Stimulated activated CD4-positive, alpha-beta T cell treated with anti-CD3 and anti-CD28 coated beads, Interleukin-1b, Interleukin-23, amount 100 ng/mL, for 4 hours (primary cell): ENCODE data around the gene FSD2.
"Not testable (repeated sequence)": the region's sequence is repeated elsewhere in the genome, so short reads cannot be mapped to it uniquely, and the experiment has no call there.

Experiments
- DNase-seq, 2 donors: peaks; one replicate each; pipeline ENCODE4 v3.0.0-alpha.2; 2020; ENCODE audit warnings: low read depth in 2 of 2

FSD2 gene

GRCh38 chr15:82830427-82831173, 24.7 kb upstream of the FSD2 start:
- DNase-seq: no peak

- no peak for DNase-seq
Measured at GRCh38 chr15:82829234-82829633, 23.4 kb upstream of the FSD2 start.

GRCh38 chr15:82828075-82828474, 22.2 kb upstream of the FSD2 start:
- DNase-seq: no peak

DNA sequence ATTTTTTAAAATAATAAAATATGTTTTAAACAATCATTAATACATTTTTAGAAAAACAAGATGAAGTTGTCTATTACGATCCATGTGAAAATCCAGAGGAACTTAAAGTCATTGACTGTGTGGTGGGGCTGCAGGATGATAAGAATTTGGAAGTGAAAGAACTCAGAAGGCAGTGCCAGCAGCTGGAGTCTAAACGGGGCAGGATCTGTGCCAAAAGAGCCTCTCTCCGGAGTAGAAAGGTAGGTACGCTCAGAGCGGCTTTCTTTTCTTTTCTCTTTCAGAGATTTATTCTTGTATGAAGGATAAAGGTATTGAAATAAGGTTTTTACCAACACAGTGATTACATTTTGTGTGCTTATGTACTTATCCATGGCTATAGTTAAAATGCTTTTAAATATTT, 17.2 kb upstream of the FSD2 start:
- DNase-seq: no peak

- not testable (repeated sequence) for DNase-seq
Measured at GRCh38 chr15:82821851-82822250, 16.0 kb upstream of the FSD2 start.

GRCh38 chr15:82821396-82821795, 15.5 kb upstream of the FSD2 start:
- not testable (repeated sequence) for DNase-seq

DNA sequence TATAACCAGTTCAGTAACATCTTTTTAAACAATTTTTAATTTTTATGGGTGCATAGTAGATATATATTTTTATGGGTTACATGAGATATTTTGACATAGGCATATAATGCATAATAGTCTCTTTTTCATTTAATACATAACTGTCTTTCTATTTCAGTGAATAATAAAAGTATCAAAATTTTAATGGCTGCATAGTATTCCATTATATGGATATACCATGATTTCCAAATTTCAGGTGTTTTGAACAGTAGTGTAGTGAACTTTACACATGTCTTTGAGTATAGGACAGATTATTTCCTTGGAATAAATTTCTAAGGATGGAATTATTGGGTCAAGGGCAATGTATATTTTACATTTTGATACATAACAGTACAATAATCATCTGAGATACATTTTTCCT, 14.3 kb upstream of the FSD2 start:
- no peak for DNase-seq

DNA sequence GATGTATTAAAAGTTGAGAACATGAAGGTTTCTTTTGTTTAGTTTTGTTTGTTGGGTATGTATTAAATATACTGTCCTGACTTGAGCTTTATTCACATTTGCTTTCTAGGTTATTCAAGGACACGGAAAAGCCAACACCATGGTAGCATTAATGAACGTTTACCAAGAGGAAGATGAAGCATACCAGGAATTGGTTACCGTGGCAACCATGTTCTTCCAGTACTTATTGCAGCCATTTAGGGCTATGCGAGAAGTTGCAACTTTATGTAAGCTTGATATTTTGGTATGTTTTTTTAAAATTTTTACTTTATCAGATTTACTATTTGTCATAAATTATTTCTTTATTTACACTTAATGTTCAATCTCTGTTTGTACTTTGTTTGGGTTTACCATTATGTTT, 7.1 kb upstream of the FSD2 start:
- DNase-seq: no peak

DNA sequence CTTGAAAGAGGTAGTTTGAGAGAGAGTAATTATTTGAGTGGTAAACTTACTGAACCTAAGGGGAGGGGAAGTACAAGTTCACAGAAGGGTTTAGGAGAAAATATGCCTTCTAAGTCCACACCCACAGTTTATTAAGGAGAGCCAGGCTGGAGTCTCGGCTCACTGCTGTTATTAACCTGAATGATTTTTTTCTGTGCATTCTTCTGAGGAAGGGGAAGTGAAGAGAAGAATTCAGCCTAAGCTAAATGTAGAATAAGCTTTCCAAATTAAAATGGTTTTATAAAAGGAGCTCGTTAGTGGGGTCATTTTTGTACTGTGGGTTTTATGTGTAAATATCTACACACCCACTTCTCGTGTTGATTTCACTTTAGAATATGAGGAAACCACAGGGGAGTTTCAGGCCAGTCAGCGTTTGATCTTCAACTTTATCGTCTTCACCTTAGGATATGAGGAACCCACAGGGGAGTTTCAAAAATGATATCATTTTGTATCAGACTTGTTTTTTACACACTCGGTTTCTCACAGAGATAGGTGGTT, 5.1 kb upstream of the FSD2 start:
- DNase-seq: peak in 1 of 2 donors; percentile 27

- DNase-seq: peak in 1 of 2 donors; percentile 7
Measured at GRCh38 chr15:82810061-82810889, 4.4 kb upstream of the FSD2 start.

GRCh38 chr15:82809308-82810060, 3.6 kb upstream of the FSD2 start, which contains the start of gene WHAMM:
Gene WHAMM, plus strand, starts transcription at chr15:82809628. Its CDS starts 99 bp downstream, at chr15:82809727.
- DNase-seq: peak; percentile 86 to 89

- DNase-seq: no peak
Measured at GRCh38 chr15:82808634-82809041, 2.8 kb upstream of the FSD2 start.

GRCh38 chr15:82807920-82808633, 2.2 kb upstream of the FSD2 start:
- DNase-seq: no peak

DNA sequence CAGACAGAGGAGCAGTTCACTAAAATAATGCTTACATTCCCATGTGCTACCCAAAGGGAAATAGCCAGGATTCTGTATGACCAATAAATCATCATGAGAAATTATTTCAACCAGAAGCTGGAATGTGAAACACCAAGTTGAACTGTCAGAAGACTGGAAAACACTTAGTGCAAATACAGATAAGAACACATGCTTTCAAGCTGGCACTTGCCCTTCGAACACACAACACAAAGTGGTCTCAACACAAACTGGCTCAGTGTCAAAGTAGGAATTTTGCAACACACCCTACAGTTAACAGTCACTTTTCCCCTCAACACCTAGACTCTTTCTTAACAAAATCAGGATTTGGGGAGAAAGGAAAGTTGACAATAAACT, 1.3 kb downstream of the FSD2 start:
- no peak for DNase-seq

GRCh38 chr15:82803793-82804574, 1.9 kb downstream of the FSD2 start:
- no peak for DNase-seq

DNA sequence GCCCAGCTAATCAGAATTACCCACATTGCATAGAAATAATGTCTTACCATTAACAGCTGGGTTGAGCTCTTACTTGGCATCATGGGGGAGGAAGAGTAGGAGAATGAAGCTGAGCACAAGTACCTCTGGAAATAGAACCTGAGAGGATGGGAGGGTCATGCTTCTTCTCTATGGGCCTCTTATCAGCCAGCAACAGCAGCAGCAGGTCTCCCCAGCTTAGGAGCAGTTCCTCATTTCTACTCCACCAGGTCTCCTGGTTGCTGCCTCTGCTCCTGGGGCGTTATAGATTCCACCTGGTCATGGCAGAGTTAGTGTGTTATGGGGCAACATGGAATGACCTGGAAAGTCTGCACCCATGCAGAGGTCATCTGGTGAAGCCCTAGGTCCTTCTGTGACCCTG, 3.4 kb downstream of the FSD2 start:
- no peak for DNase-seq

DNA sequence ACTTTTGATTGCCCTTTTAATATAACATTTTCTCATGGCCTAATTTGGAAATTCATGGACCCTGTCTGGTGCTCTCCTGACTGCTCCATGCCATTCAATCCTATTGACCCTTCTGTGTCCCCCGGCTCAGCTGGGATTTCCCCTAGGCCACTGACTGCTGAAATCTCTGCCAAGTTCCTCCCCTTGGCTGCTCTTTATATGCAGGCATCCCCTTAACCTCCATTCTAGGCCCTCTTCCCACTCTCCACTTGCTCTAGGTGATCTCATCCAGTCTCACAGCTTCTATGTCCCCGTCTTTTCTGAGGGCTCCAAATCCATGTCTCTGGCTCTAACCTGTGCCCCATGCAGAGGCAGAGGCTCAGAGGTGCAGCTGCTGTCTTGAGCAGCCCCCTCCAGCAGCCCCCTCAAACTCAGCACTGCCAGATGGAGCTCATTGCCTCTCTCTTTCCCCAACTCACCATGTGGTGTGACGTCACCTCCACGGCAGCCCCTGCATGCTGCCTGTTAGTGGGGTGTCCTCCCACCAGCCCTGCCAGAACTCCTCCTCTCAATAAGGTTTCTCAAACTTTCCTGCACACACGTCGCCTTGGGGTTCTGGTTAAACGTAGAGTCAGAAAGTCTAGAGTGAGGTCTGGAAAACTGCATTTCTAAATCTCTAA, 6.6 kb downstream of the FSD2 start:
- DNase-seq: no peak

DNA sequence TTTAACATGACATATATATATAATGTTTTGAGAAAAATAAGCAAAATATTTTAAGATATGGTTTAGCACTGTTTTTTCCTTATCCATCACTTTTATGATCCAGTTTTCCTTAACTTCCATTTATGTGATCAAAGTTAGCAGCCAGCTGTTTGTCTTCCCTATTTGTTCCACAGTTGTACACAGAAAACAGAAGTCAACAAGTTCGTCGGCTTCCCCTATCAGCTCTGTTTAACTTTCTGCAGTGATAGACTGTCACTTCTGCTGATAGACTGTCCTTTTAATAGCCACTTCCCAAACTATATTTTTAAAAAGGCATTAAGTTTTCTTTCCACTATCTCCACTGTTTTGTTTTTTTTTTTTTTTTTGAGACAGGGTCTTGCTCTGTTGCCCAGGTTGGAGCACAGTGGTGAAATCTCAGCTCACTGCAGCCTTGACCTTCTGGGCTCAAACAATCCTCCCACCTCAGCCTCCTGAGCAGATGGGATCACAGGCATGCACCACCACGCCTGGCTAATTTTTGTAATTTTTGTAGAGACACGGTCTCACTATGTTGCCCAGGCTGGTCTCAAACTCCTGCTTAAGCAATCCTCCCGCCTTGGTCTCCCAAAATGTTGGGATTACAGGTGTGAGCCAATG, 7.2 kb downstream of the FSD2 start:
- no peak for DNase-seq

DNA sequence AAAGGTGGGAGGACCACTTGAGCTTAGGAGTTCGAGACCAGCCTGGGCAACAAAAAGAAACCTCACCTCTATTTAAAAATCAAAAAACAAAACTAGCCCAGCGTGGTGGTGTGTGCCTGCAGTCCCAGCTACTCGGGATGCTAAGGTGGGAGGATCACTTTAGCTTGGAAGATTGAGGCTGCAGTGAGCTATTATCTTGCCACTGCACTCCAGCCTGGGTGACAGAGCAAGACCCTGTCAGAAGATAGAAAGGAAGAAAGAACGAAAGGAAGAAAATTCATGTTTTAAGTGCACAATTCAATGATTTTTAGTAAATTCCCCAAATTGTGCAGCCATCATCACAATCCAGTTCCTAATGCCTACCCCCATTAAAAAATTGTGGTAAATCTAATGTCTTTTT, 7.8 kb downstream of the FSD2 start:
- no peak for DNase-seq

DNA sequence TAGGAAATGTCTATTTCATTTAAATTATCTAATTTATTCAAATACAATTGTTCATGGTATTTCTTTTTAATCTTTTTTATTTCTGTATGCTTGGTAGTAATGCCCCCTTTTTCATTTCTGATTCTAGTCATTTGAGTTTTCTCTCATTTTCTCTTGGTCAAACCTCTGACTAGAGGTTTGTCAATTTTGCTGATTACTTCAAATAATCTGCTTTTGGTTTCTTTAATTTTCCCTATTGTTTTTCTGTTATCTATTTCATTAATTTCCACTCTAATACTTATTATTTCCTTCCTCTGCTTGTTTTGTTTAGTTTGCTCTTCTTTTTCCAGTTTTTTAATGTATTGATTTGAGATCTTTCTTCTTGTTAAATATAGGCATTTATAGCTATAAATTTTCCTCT, 12.1 kb downstream of the FSD2 start:
- DNase-seq: no peak
